Panc1 (cell line): ENCODE measurements around the gene PMP22.

Experiments used
- POLR2AphosphoS5 ChIP-seq: IDR thresholded peaks from 2 replicates; pipeline ENCODE4 v1.6.1; 2012; ENCODE audit warnings: mild to moderate bottlenecking, low read depth, low read length, moderate library complexity
- TF ChIP-seq, protein P1 (sequence below): fragments of 450-650 bp; IDR thresholded peaks from 2 replicates; pipeline ENCODE4 v1.5.1; 2017; ENCODE audit warnings: mild to moderate bottlenecking

DNA sequence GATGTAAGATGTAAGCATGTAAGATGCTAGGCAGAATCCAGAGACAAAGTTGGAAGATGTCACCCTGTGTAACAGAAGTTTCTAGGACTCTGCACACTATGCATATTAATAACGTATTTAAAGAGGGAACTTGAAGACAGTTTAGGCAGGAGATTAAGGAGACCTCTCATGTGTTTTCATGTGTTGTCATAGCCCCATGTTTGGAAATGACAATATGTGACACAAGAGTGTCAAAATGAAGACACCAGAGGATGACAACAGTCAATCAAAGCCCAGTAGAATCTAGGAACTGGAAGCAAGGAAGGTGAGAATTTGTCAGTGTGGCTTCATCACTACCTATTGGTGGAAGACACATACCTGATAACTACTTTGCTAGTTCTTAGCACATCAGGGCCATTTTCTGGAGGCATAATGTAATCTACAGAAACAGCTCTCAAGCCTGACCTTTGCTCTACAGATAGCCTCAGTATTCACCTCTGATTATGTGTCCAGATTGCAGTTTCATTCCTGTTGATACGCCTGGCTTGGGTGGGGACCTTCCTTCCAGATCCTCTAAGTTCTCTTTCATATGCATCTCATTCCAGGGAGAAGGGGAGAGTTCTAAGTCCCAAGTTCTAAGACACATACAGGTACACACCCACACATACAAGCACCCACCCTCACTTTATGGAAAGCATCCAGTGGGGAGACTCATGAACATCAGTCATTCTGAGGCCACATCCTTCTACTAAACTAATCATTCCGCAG is 26.3 kb downstream of the PMP22 start:
- TF ChIP-seq, protein P1, sequence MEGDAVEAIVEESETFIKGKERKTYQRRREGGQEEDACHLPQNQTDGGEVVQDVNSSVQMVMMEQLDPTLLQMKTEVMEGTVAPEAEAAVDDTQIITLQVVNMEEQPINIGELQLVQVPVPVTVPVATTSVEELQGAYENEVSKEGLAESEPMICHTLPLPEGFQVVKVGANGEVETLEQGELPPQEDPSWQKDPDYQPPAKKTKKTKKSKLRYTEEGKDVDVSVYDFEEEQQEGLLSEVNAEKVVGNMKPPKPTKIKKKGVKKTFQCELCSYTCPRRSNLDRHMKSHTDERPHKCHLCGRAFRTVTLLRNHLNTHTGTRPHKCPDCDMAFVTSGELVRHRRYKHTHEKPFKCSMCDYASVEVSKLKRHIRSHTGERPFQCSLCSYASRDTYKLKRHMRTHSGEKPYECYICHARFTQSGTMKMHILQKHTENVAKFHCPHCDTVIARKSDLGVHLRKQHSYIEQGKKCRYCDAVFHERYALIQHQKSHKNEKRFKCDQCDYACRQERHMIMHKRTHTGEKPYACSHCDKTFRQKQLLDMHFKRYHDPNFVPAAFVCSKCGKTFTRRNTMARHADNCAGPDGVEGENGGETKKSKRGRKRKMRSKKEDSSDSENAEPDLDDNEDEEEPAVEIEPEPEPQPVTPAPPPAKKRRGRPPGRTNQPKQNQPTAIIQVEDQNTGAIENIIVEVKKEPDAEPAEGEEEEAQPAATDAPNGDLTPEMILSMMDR = no peak
- TF ChIP-seq POLR2AphosphoS5 = no peak
